H9 (cell line): Measurements from ENCODE around the gene DOCK10. TPM values are rescaled to one million over a fixed set of nuclear protein-coding genes. Genes with fewer than 3 reads are reported as not detected.

ENCODE experiments used
- DNase-seq: peaks from one replicate; pipeline ENCODE4 v3.0.0-alpha.2; 2017
- H2AFZ ChIP-seq: one replicate; pipeline ENCODE4 v1.6.1; 2013; ENCODE audit warnings: mild to moderate bottlenecking, low read length, control low read depth, moderate library complexity
- H2AK5ac ChIP-seq: 2 replicates; pipeline ENCODE4 v1.6.1; 2013; ENCODE audit warnings: low read length, control low read depth, mixed read lengths; ENCODE audit not compliant: insufficient read length
- H2BK120ac ChIP-seq: one replicate; pipeline ENCODE4 v1.6.1; 2013; ENCODE audit warnings: low read depth, mild to moderate bottlenecking, low read length, control low read depth, inconsistent platforms; ENCODE audit not compliant: poor library complexity, severe bottlenecking
- H2BK12ac ChIP-seq: 2 replicates; pipeline ENCODE4 v1.6.1; 2013; ENCODE audit warnings: low read length, control low read depth, mixed read lengths, low read depth; ENCODE audit not compliant: insufficient read length
- H2BK15ac ChIP-seq: 2 replicates; pipeline ENCODE4 v1.6.1; 2013; ENCODE audit warnings: low read depth, low read length, control low read depth
- H2BK20ac ChIP-seq: one replicate; pipeline ENCODE4 v1.6.1; 2013; ENCODE audit warnings: low read depth, mild to moderate bottlenecking, low read length, control low read depth, inconsistent platforms; ENCODE audit not compliant: poor library complexity, severe bottlenecking
- H2BK5ac ChIP-seq: 2 replicates; pipeline ENCODE4 v1.6.1; 2013; ENCODE audit warnings: low read length, control low read depth, mixed read lengths; ENCODE audit not compliant: insufficient read length
- H3K14ac ChIP-seq: 2 replicates; pipeline ENCODE4 v1.6.1; 2013; ENCODE audit warnings: low read length, control low read depth; ENCODE audit not compliant: insufficient read depth
- H3K18ac ChIP-seq: 2 replicates; pipeline ENCODE4 v1.6.1; 2013; ENCODE audit warnings: low read depth, mild to moderate bottlenecking, mixed read lengths, low read length, control low read depth; ENCODE audit not compliant: insufficient read length
- H3K23ac ChIP-seq: 2 replicates; pipeline ENCODE4 v1.6.1; 2013; ENCODE audit warnings: low read length, control low read depth, mixed read lengths, low read depth; ENCODE audit not compliant: insufficient read length
- H3K23me2 ChIP-seq: 2 replicates; pipeline ENCODE4 v1.6.1; 2013; ENCODE audit warnings: low read depth, mild to moderate bottlenecking, mixed read lengths, low read length, control low read depth; ENCODE audit not compliant: insufficient read length, poor library complexity, severe bottlenecking
- H3K27ac ChIP-seq: 2 replicates; pipeline ENCODE4 v1.5.1; 2013; ENCODE audit warnings: low read length, control low read depth, mixed read lengths, low read depth; ENCODE audit not compliant: insufficient read length
- H3K27me3 ChIP-seq: 2 replicates; pipeline ENCODE4 v1.6.1; 2013; ENCODE audit warnings: low read length, control low read depth, inconsistent platforms; ENCODE audit not compliant: insufficient read depth
- H3K4ac ChIP-seq: 2 replicates; pipeline ENCODE4 v1.6.1; 2013; ENCODE audit warnings: low read depth, mild to moderate bottlenecking, control low read depth, inconsistent platforms, low read length, moderate library complexity
- H3K4me1 ChIP-seq: 2 replicates; pipeline ENCODE4 v1.6.1; 2013; ENCODE audit warnings: low read length, control low read depth, inconsistent platforms; ENCODE audit not compliant: insufficient read depth
- H3K4me2 ChIP-seq: 2 replicates; pipeline ENCODE4 v1.6.1; 2013; ENCODE audit warnings: low read length, control low read depth, mixed read lengths; ENCODE audit not compliant: insufficient read length, insufficient read depth
- H3K56ac ChIP-seq: 2 replicates; pipeline ENCODE4 v1.6.1; 2013; ENCODE audit warnings: low read depth, mild to moderate bottlenecking, mixed read lengths, low read length, control low read depth; ENCODE audit not compliant: insufficient read length
- H3K79me1 ChIP-seq: 2 replicates; pipeline ENCODE4 v1.6.1; 2013; ENCODE audit warnings: low read depth, mild to moderate bottlenecking, moderate library complexity, low read length, control low read depth, inconsistent platforms; ENCODE audit not compliant: insufficient read depth, poor library complexity, severe bottlenecking
- H3K79me2 ChIP-seq: 2 replicates; pipeline ENCODE4 v1.6.1; 2013; ENCODE audit warnings: low read length, control low read depth, inconsistent platforms; ENCODE audit not compliant: insufficient read depth
- H3K9ac ChIP-seq: 2 replicates; pipeline ENCODE4 v1.6.1; 2013; ENCODE audit warnings: low read length, control low read depth, mixed read lengths; ENCODE audit not compliant: insufficient read length; ENCODE audit errors: extremely low read depth
- H3K9me3 ChIP-seq: one replicate; pipeline ENCODE4 v1.6.1; 2013; ENCODE audit warnings: low read depth, low read length, inconsistent platforms; ENCODE audit not compliant: control insufficient read depth
- H3T11ph ChIP-seq: one replicate; pipeline ENCODE4 v1.6.1; 2013; ENCODE audit warnings: mild to moderate bottlenecking, low read length, control low read depth, inconsistent platforms
- H4K20me1 ChIP-seq: one replicate; pipeline ENCODE4 v1.6.1; 2013; ENCODE audit not compliant: control insufficient read depth, insufficient read length, insufficient read depth
- H4K5ac ChIP-seq: 2 replicates; pipeline ENCODE4 v1.6.1; 2013; ENCODE audit warnings: low read depth, mild to moderate bottlenecking, mixed read lengths, low read length, control low read depth; ENCODE audit not compliant: insufficient read length
- H4K8ac ChIP-seq: replicated peaks from 2 replicates; pipeline ENCODE4 v1.6.1; 2013; ENCODE audit warnings: low read length, control low read depth, mixed read lengths, low read depth; ENCODE audit not compliant: insufficient read length
- H4K91ac ChIP-seq: 2 replicates; pipeline ENCODE4 v1.6.1; 2013; ENCODE audit warnings: low read depth, mild to moderate bottlenecking, moderate library complexity, mixed read lengths, low read length, control low read depth; ENCODE audit not compliant: insufficient read length
- H3K27ac Mint-ChIP-seq, 3 experiments: 2 replicates in 2 of 3; 3 replicates in 1 of 3; pipeline ENCODE4 v1.8.0; 2020 to 2021; ENCODE audit warnings: mixed read lengths in 3 of 3, mild to moderate bottlenecking in 1 of 3, moderate library complexity in 1 of 3
- H3K27me3 Mint-ChIP-seq: 2 replicates; pipeline ENCODE4 v1.8.0; 2021; ENCODE audit warnings: low read depth, mild to moderate bottlenecking, moderate library complexity, mixed read lengths
- H3K36me3 Mint-ChIP-seq, 3 experiments: 2 replicates in 2 of 3; 3 replicates in 1 of 3; pipeline ENCODE4 v1.8.0; 2020 to 2021; ENCODE audit warnings: low read depth in 3 of 3, mixed read lengths in 3 of 3; ENCODE audit not compliant: insufficient read depth in 1 of 3
- H3K4me1 Mint-ChIP-seq, 2 experiments: 2 replicates each; pipeline ENCODE4 v1.8.0; 2020; ENCODE audit warnings: mixed read lengths in 2 of 2
- H3K4me3 Mint-ChIP-seq, 2 experiments: 2 replicates in 1 of 2; 3 replicates in 1 of 2; pipeline ENCODE4 v1.8.0; 2020 to 2021; ENCODE audit warnings: mild to moderate bottlenecking in 2 of 2, mixed read lengths in 2 of 2, moderate library complexity in 1 of 2
- H3K9me3 Mint-ChIP-seq, 2 experiments: 2 replicates in 1 of 2; 3 replicates in 1 of 2; pipeline ENCODE4 v1.8.0; 2020; ENCODE audit warnings: mild to moderate bottlenecking in 2 of 2, mixed read lengths in 2 of 2, moderate library complexity in 1 of 2
- CTCF ChIP-seq: fragments of 200-600 bp; sonication (generic); conservative IDR thresholded peaks from 3 replicates; pipeline ENCODE4 v1.8.0; 2021; ENCODE audit warnings: antibody characterized with exemption, mild to moderate bottlenecking
- WGBS: extraction: QIAGEN DNeasy Blood & Tissue Kit; methylation state at CpG from one replicate; pipeline ENCODE4 v1.1.7; 2013; ENCODE audit warnings: missing lambda C conversion rate, low lambda C conversion rate, mixed read lengths; ENCODE audit not compliant: insufficient read length; ENCODE audit errors: extremely low coverage; 5-methylcytosine and 5-hydroxymethylcytosine counted together
- total RNA-seq: library from RNA; stranded (reverse); gene quantifications from 2 replicates; pipeline ENCODE4 v1.2.1, GENCODE V29; 2021

DOCK10 gene
- total RNA-seq, 1 experiment from 2014 or later: 0.79 TPM

GRCh38 chr2:224919472-224920110 lies 122.7 kb downstream of the DOCK10 start:
- H3K14ac ChIP-seq: no peak overlapping the region
- no peaks in the 10 kb centered on the region for H3K79me2 ChIP-seq
- H3K27me3 Mint-ChIP-seq: no peaks in the 10 kb centered on the region
- H3K27me3 ChIP-seq: no peaks in the 10 kb centered on the region
- no peak for TF ChIP-seq CTCF
- no peak overlapping the region for H3K18ac ChIP-seq
- H3K36me3 Mint-ChIP-seq: no peaks in the 10 kb centered on the region
- no peaks in the 10 kb centered on the region for H3K4me1 Mint-ChIP-seq
- no peak overlapping the region for H3K4me3 Mint-ChIP-seq
- H3K27ac Mint-ChIP-seq: no peak overlapping the region
- H2AFZ ChIP-seq: no peak overlapping the region
- no peak overlapping the region for H3K56ac ChIP-seq
- H2BK20ac ChIP-seq: no peak overlapping the region
- no peaks in the 10 kb centered on the region for H3K23me2 ChIP-seq
- H3K4me1 ChIP-seq: no peaks in the 10 kb centered on the region
- H3T11ph ChIP-seq: no peak overlapping the region
- no peak overlapping the region for H3K4ac ChIP-seq
- DNase-seq: no peak
- H3K23ac ChIP-seq: no peak overlapping the region
- H4K20me1 ChIP-seq: no peaks in the 10 kb centered on the region
- no peaks in the 10 kb centered on the region for H3K9me3 Mint-ChIP-seq
- no peak overlapping the region for H3K27ac ChIP-seq
- peak overlapping the region; percentile 4 for H4K8ac ChIP-seq
- no peak overlapping the region for H3K4me2 ChIP-seq
- no peak overlapping the region for H2BK15ac ChIP-seq
- H3K9me3 ChIP-seq: no peaks in the 10 kb centered on the region
- H3K79me1 ChIP-seq: no peaks in the 10 kb centered on the region
- H2AK5ac ChIP-seq: no peak overlapping the region
- H3K9ac ChIP-seq: no peak overlapping the region
- H2BK12ac ChIP-seq: no peak overlapping the region
- no peak overlapping the region for H2BK120ac ChIP-seq
- no peak overlapping the region for H2BK5ac ChIP-seq
- H4K91ac ChIP-seq: no peak overlapping the region
- 100% methylated on average over 3 of the region's 8 CpGs for WGBS
- no peak overlapping the region for H4K5ac ChIP-seq
